HG03575 (cell line): Measurements from ENCODE around the gene FAP.

Experiments used
- ATAC-seq: cut with Tn5 transposase; IDR thresholded peaks from one replicate; pipeline ENCODE4 v1.9.1; 2021; ENCODE audit not compliant: unreplicated experiment, insufficient number of reproducible peaks, low FRiP score; ENCODE audit errors: extremely low read depth

Gene FAP

GRCh38 chr2:162245061-162245460 is 1.8 kb upstream of the FAP start:
- no peak for ATAC-seq

DNA sequence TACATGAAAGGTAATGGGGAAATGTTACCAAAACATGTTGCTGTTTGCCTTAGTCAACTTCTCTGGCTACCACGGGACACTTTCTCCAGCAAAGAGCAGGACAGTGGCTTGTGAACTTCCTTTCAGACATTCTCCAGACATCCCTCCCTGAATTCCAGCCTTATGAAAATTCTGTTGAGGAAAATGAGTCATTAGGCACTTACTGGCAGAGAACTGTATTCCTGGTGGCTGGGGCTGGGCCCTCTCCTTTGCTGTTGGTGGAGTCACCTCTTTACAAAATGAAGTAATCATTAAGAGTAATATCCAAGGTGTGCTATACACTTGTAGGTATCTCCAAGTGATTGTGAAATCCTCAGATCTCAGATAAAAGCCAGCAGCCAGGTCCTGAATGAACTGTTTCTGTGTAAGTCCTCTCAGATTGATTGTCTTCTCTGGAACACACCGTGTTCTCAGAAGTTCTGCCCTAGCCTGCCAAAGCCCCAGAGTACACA is 1.3 kb upstream of the FAP start:
- ATAC-seq = no peak

- no peak for ATAC-seq
Measured at GRCh38 chr2:162243715-162244114, 470 bp upstream of the FAP start.

GRCh38 chr2:162242586-162243280 is 512 bp downstream of the FAP start:
- no peak for ATAC-seq

DNA sequence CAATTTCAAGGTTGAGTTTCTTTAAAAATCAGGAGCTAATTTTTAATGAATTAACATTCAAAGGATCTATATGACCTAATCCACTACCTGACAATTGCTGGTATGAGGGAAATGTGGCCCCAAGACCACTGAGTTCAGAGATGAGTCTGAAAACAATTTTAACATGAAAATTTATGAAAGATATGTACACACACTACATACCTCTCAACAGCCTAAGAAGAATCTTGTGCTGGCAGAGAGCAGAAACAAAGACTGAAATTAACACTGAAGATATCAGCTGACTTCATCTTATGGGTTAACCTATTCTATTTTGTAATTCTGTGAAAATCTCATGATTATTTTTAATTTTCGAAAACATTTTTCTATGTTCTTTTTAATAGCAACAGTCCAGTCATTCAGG is 1.7 kb downstream of the FAP start:
- ATAC-seq = no peak

DNA sequence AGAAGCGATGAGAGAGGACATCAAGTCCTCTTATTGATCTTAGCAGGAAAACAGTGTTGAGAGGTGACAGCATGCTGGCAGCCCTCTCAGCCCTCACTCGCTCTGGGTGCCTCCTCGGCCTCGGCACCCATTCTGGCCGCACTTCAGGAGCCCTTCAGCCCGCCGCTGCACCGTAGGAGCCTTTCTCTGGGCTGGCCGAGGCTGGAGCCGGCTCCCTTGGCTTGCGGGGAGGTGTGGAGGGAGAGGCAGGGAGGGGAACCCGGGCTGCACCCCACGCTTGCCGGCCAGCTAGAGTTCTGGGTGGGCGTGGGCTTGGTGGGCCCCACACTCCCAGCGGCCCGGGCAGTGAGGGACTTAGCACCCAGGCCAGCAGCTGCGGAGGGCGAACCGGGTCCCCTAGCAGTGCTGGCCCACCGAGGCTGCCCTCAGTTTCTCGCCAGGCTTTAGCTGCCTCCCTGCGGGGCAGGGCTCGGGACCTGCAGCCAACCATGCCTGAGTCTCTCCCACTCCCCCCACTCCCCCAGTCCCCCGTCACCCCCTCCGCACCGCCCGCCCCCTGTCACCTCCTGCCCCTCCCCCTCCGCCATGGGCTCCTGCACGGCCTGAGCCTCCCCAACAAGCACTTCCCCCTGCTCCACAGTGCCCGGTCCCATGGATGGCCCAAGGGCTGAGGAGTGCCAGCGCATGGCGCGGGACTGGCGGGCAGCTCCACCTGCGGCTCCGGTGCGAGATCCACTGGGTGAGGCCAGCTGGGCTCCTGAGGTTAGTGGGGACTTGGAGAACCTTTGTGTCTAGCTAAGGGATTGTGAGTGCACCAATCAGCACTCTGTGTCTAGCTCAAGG is 8.4 kb downstream of the FAP start:
- no peak for ATAC-seq

GRCh38 chr2:162233197-162233596 is 10.0 kb downstream of the FAP start:
- no peak for ATAC-seq

DNA sequence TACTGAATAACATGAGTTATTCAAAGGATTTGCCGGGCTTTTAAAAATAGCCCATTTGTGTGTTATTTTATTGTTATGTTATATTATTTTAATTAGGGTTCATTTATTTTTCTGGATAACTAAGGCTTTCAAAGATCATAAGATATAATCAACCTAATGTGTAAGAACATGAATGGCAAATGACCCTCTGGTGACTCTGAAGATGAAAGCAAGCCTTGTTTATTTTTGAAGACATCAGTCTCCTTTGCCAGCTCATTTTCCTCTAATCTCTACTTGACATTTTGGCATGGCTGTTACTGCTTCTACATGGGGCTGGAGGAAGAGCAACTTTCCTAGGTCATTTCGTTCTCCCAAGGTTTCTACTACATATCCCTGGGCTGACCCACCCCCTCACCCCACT is 10.6 kb downstream of the FAP start:
- no peak for ATAC-seq

DNA sequence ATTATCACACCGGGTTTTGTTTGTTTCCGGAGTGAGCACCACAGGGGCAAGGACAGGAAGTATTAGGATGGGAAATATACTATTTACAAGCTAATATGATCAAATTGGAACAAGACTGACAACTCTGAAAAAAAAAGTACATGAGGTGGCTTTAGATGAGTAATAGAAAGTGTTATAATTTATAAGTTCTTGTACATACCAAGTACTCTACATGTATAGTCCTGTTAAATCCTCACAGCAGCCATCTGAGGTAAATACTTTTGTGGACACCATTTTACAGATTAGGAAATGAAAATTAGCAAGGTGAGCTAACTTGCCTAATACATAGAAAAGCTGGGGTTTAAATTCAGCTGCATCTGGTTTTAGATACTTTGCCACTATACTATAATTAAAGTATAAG is 11.2 kb downstream of the FAP start:
- no peak for ATAC-seq

DNA sequence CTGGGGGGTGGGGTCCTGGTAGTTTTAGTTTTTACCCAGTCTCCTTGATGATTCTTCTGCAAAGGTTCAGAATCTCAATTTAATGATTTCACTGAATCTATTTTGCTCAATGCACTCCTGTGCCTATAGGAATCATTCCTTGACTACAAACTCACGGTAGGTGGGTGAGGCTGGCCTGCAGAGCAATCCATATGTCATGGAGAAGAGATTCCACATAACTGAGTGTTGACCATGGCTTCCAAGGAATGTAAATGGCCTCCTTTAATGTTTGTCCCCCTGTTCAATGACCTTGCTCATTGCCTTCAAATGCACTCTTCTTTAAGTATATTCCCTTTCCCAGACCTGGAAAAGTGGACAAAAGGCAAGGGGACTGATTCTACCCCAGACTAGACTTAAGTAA is 12.5 kb downstream of the FAP start:
- no peak for ATAC-seq

GRCh38 chr2:162226836-162227235 is 16.4 kb downstream of the FAP start:
- no peak for ATAC-seq

GRCh38 chr2:162221064-162221463 is 22.2 kb downstream of the FAP start:
- ATAC-seq = no peak

GRCh38 chr2:162220368-162220767 is 22.9 kb downstream of the FAP start:
- ATAC-seq = no peak

DNA sequence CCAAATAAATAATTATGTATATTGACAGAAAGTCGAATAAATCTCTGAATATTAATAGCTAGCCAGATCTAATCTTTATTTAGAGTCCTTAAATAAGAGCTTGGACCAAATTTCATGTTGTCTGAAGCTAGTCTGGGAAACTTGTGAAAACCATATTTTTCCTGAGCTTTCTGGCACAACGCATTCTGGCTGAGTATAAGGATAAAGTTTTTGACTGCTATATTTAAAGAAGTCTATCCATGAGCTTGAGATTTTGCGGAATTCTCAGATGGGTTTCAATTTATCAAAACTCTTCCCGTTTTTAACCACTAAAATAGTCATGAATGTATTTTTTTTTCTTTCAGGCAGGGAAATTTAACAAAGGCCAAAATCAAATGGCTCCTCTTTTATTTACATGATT is 23.8 kb downstream of the FAP start:
- ATAC-seq = no peak

DNA sequence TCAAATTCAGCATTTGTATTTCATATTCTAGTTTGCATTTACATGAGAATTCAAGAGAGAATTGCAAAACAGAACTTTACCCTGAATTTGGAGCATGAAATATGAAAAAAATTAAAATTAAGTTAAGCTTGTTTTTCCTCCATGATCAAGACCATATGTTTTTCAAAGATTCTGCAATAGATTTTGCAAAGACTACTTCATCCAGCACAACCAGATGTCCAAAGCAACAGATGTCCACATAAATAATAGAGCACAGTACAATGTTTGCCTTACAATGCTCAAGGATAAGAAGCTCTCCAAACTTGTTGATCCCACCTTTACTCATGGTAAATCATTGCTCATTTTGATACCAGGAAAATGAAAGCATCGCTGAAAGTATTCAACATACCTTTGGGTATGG is 25.6 kb downstream of the FAP start:
- no peak for ATAC-seq

- ATAC-seq = no peak
Measured at GRCh38 chr2:162215162-162215561, 28.1 kb downstream of the FAP start.

- ATAC-seq = no peak
Measured at GRCh38 chr2:162212366-162212765, 30.9 kb downstream of the FAP start.

DNA sequence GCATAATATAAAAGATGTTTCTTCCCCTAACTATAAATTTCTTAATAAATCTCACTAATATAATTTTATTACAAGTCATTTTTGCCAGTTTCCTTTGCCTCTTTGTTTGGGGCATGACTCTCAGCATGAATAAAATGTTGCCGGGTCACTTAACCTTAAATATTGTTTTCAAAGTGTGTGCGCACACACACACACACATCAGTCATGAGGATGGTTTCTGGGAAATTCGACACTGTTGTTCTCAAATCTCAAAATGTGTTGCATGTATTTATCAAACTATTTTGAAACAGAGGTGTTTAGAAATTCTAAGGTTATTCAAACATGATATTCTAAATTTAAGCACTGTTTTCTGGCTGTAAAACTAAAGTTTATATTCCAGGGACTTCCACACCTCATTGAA is 31.5 kb downstream of the FAP start:
- ATAC-seq = no peak

- no peak for ATAC-seq
Measured at GRCh38 chr2:162210385-162210784, 32.9 kb downstream of the FAP start.

- ATAC-seq = no peak
Measured at GRCh38 chr2:162202203-162202602, 41.0 kb downstream of the FAP start.
